HUES64 (cell line): ENCODE results near the gene STXBP1.

ENCODE experiments used
- H3K27ac ChIP-seq: 2 replicates; pipeline ENCODE4 v1.7.0; 2013; ENCODE audit warnings: low read depth, low read length, inconsistent platforms
- H3K27me3 ChIP-seq: 2 replicates; pipeline ENCODE4 v1.6.1; 2013; ENCODE audit warnings: mild to moderate bottlenecking, low read length; ENCODE audit not compliant: insufficient read depth
- H3K36me3 ChIP-seq: 2 replicates; pipeline ENCODE4 v1.6.1; 2013; ENCODE audit warnings: mild to moderate bottlenecking, low read length; ENCODE audit not compliant: insufficient read depth
- H3K4me1 ChIP-seq: 2 replicates; pipeline ENCODE4 v1.6.1; 2013; ENCODE audit warnings: mild to moderate bottlenecking, low read length, moderate library complexity; ENCODE audit not compliant: insufficient read depth
- H3K4me3 ChIP-seq: 2 replicates; pipeline ENCODE4 v1.5.1; 2013; ENCODE audit warnings: mild to moderate bottlenecking, low read length, moderate library complexity
- H3K9ac ChIP-seq: 2 replicates; pipeline ENCODE4 v1.6.1; 2013; ENCODE audit warnings: mild to moderate bottlenecking, low read depth, low read length
- H3K9me3 ChIP-seq: 2 replicates; pipeline ENCODE4 v1.6.1; 2013; ENCODE audit warnings: low read depth, low read length; ENCODE audit not compliant: insufficient read depth
- WGBS: fragments of 150-250, 120-280 bp; methylation state at CpG from one replicate; pipeline ENCODE4 v1.1.7; 2013; ENCODE audit warnings: missing lambda C conversion rate; 5-methylcytosine and 5-hydroxymethylcytosine counted together

STXBP1 gene

GRCh38 chr9:127626752-127627493, 14.8 kb downstream of the STXBP1 start:
- Histone ChIP-seq H3K27me3 (no peaks in the 10 kb centered on the region), H3K4me3 (no peak overlapping the region), H3K4me1 (peaks cover 15% of the 10 kb centered on the region), H3K27ac (no peak overlapping the region), H3K9ac (no peak overlapping the region), H3K9me3 (no peaks in the 10 kb centered on the region), H3K36me3 (no peaks in the 10 kb centered on the region)
- 92% methylated on average over 7 of the region's 8 CpGs for WGBS

- 92% methylated on average over 2 of the region's 2 CpGs for WGBS
Observed at GRCh38 chr9:127627494-127627855, 15.4 kb downstream of the STXBP1 start.

GRCh38 chr9:127628758-127629467, 16.8 kb downstream of the STXBP1 start:
- no peak overlapping the region for H3K4me3 ChIP-seq
- H3K9ac ChIP-seq: no peak overlapping the region
- H3K9me3 ChIP-seq: no peaks in the 10 kb centered on the region
- H3K27me3 ChIP-seq: no peaks in the 10 kb centered on the region
- peaks cover 22% of the 10 kb centered on the region for H3K4me1 ChIP-seq
- no peaks in the 10 kb centered on the region for H3K36me3 ChIP-seq
- WGBS: 83% methylated on average over 9 of the region's 9 CpGs
- 0 out of 2 replicates have a peak overlapping the region, but pooled peaks have one; percentile 8 for H3K27ac ChIP-seq

More at GRCh38 chr9:127627494-127627855, 15.4 kb downstream of the STXBP1 start:
- no peak overlapping the region for H3K4me3 ChIP-seq
- peaks cover 12% of the 10 kb centered on the region for H3K4me1 ChIP-seq
- H3K9me3 ChIP-seq: no peaks in the 10 kb centered on the region
- no peak overlapping the region for H3K27ac ChIP-seq
- H3K36me3 ChIP-seq: no peaks in the 10 kb centered on the region
- H3K27me3 ChIP-seq: no peaks in the 10 kb centered on the region
- H3K9ac ChIP-seq: no peak overlapping the region

- Histone ChIP-seq H3K4me1 (peaks cover 28% of the 10 kb centered on the region), H3K27ac (no peak overlapping the region), H3K27me3 (no peaks in the 10 kb centered on the region), H3K36me3 (no peaks in the 10 kb centered on the region), H3K9ac (no peak overlapping the region), H3K4me3 (no peak overlapping the region), H3K9me3 (no peaks in the 10 kb centered on the region)
- WGBS: 72% methylated on average over 8 of the region's 8 CpGs
Observed at GRCh38 chr9:127629468-127630081, 17.5 kb downstream of the STXBP1 start.

DNA sequence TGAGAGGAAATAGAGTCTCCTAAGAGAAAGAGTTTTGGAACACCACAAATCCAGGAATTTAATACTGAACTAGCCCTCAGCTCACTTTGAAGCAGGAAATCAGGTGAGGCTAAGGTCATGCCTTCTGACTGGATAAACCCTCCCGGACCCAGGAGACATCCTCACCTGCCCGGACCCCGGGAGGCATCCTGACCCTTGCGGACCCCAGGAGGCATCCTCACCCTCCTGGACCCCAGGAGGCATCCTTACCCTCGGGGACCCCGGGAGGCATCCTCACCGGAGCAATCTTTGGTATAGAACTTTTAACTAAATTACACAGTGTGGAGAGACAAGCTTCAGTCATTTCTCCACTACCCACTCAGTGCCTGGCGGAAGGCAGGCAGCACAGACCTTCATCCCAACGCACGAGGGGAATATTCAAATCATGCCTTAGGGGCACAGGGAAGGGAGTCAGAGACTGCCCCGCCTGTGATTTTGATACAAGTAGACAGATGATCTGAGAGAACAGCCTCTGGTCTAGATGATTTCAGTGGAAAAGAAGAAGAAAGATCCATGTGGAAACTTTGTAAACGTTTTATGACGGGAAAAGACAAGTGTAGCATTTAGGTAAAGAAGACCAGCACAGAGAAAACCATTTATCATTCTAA, 21.3 kb downstream of the STXBP1 start:
- Histone ChIP-seq H3K4me1 (peaks cover 29% of the 10 kb centered on the region), H3K27ac (no peak overlapping the region), H3K36me3 (no peaks in the 10 kb centered on the region), H3K4me3 (no peak overlapping the region), H3K9me3 (no peaks in the 10 kb centered on the region), H3K27me3 (no peaks in the 10 kb centered on the region), H3K9ac (no peak overlapping the region)
- 83% methylated on average over 12 of the region's 13 CpGs for WGBS

DNA sequence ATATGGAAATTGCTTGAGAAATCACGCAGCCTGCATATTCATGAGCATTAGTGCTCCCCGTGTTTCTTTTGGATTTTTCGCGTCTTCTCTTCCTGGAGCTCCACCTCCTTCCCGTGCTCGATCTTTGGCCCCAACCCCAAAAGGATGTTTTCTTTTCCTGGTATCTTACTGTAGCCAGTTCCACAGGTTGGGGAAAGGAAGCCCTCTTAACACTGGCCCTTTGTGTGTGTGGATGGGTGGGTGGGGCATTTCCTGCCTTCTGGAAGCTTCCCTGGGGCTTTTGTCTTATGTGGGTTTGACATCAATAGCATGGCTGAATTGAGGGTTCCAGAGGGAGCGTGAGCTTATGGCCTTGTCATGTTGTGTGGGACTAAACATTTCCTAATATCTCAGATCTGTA, 21.9 kb downstream of the STXBP1 start:
- Histone ChIP-seq H3K9me3 (no peaks in the 10 kb centered on the region), H3K27ac (no peak overlapping the region), H3K27me3 (no peaks in the 10 kb centered on the region), H3K9ac (no peak overlapping the region), H3K4me1 (peaks cover 24% of the 10 kb centered on the region), H3K4me3 (no peak overlapping the region), H3K36me3 (no peaks in the 10 kb centered on the region)
- 43% methylated on average over 7 of the region's 7 CpGs for WGBS

DNA sequence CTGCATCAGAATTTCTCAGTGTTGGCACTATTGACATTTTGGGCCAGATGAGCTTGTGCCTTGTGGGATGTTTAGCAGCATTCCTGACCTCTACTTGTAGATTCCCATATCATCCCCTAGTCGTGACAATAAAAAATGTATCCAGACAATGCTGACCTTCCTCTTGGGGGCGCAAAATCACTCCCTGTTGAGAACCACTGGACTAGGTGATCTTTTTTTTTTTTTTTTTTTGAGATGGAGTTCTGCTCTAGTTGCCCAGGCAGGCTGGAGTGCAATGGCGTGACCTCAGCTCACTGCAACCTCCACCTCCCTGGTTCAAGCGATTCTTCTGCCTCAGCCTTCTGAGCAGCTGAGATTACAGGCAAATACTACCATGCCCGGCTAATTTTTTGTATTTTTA, 22.6 kb downstream of the STXBP1 start:
- Histone ChIP-seq H3K9ac (no peak overlapping the region), H3K27me3 (no peaks in the 10 kb centered on the region), H3K4me1 (peaks cover 17% of the 10 kb centered on the region), H3K9me3 (no peaks in the 10 kb centered on the region), H3K4me3 (no peak overlapping the region), H3K27ac (no peak overlapping the region), H3K36me3 (no peaks in the 10 kb centered on the region)
- 84% methylated on average over 4 of the region's 5 CpGs for WGBS

DNA sequence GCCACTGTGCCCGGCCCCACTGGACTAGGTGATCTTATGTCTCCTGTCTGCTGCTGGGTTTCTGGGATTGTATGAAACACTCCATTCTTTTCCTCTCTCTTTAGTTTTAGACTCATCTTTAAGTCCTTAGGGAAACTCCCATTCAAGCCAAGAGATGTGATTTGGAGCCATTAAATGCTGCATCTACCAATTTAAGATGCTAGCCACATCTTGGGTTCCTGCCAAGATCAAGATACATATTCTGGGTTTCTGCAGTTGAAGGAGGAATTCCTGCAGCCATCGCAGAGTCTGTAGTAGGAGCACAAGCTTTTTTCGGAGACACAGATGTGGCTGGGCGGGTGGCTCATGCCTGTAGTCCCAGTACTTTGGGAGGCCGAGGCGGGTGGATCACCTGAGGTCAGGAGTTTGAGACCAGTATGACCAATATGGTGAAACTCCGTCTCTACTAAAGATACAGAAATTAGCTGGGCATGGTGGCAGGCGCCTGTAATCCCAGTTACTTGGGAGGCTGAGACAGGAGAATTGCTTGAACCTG, 23.2 kb downstream of the STXBP1 start:
- Histone ChIP-seq H3K36me3 (no peaks in the 10 kb centered on the region), H3K4me1 (peaks cover 17% of the 10 kb centered on the region), H3K27ac (no peak overlapping the region), H3K9ac (no peak overlapping the region), H3K9me3 (no peaks in the 10 kb centered on the region), H3K4me3 (no peak overlapping the region), H3K27me3 (no peaks in the 10 kb centered on the region)
- 95% methylated on average over 8 of the region's 8 CpGs for WGBS

DNA sequence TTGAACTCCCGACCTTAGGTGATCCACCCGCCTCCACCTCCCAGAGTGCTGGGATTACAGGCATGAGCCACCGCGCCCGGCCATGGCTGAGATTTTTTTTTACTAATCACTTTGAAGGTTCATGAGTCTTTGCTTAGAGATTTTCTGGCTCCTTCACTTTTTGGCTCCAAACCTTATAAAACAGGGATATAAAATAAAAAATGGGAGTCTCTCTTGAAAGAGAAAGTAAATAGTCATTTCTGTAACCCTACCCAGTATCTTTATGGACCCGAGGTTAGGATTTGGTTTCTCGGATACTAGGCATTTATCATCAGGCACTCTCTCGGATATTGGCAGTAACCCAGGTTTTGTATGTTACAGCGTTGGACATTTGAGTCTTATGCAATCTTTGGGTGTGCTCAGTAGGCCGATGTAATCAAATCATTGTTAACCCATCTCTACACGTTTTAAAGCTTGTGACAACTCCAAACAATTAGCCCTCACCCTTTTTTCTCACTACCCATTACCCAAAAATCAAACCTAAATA, 25.3 kb downstream of the STXBP1 start:
- Histone ChIP-seq H3K4me1 (peaks cover 17% of the 10 kb centered on the region), H3K27me3 (no peaks in the 10 kb centered on the region), H3K4me3 (no peak overlapping the region), H3K9ac (no peak overlapping the region), H3K27ac (no peak overlapping the region), H3K9me3 (no peaks in the 10 kb centered on the region), H3K36me3 (no peaks in the 10 kb centered on the region)
- WGBS: 93% methylated on average over 11 of the region's 11 CpGs

DNA sequence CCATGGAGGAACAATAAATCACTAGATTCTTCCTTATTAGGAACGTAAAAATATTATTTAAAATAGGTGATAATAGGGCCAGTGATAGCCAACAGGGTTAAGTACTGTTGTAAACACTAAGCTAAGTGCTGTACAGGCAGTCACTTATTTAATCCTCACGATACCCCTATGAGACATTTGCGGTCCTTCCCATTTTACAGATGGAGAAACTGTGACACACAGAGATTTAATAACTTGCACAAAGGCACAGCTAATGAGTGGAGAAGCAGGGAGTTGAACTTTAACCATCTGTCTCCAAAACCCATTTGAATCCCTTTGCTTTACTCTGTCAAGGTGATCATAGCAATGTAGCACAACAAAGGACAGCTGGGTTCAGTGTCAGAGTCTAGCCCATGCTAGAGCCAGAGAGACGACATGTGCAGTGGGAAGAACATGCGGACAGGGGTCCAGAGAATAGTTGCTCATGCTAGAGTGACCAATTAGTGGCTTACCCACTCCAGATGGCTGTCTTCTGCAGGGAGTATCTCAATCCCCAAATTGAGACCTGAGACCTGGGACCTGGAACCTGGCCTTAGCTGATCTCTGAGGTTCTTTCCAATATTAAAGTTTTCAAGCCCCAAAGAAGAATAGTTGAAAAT, 28.9 kb downstream of the STXBP1 start:
- WGBS: 98% methylated on average over 5 of the region's 5 CpGs
- Histone ChIP-seq H3K27me3 (no peaks in the 10 kb centered on the region), H3K27ac (no peak overlapping the region), H3K36me3 (no peaks in the 10 kb centered on the region), H3K9me3 (no peaks in the 10 kb centered on the region), H3K4me1 (peaks cover 16% of the 10 kb centered on the region; the same call in 1 of the 2 replicates), H3K9ac (no peak overlapping the region), H3K4me3 (no peak overlapping the region)
